Urothelium cell line (cell line): ENCODE results near the gene ADCY5.

Source experiments
- DNase-seq: peaks from one replicate; pipeline ENCODE4 v3.0.0; 2011; ENCODE audit warnings: low spot score, mixed read lengths
- FAIRE-seq: peaks from 2 replicates; lab custom pipeline; 2011; peaks lifted over from hg19 to GRCh38; lab: Jason Lieb, UNC

The ADCY5 gene

GRCh38 chr3:123411340-123412040 is 37.4 kb downstream of the ADCY5 start:
- FAIRE-seq (no peak), DNase-seq (no peak)

DNA sequence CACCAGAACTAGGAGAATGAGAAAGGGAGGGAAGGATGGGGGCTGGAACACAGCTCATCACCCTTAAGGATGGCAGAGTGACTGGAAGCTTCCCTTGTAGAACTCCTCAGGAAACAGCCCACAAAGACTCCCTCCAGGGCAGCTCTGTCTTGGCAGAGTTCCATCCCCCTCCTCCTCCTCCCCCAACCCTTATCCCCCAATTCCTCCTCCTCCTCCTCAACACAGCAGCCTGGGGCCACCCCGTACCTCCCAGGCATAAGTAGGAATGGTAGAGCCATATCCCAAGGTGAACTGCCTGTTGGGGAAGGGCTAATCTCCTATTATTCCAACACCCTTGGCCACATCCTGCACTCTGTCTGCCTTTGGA is 38.8 kb downstream of the ADCY5 start:
- FAIRE-seq (no peak), DNase-seq (no peak)

DNA sequence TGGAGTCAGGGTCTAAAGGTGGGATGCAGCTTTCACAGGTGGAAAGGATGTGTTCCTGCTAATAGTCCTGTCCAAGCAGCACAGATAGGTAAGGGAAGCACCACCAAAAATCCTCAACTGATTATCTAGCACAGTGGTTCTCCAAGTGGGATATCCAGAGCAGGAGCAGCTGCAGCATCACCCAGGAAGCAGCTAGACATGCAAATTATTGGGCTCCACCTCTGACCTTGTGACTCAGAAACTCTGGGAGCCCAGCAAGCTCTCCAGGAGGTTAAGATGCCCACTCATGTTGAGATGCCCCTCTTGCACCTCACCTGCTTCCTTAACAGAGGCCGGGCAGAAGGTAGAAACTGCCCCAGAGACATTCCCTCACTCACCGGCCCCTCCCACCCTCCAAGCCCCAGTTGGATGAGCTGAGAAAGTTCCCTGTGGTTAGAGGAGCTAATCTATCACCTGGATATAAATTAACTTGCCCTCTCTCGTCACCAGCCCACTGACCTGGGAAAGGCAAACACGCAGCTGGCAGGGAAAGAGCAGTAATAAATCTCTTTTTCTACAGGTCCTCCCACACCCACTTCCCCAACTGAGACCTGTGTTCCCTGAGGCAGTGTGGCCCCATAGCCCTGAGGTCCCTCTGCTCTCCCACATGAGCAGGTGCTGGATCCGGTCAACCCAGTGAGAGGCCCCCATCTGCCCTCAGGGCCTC is 39.3 kb downstream of the ADCY5 start:
- no peak for DNase-seq
- peak; percentile 23 for FAIRE-seq

DNA sequence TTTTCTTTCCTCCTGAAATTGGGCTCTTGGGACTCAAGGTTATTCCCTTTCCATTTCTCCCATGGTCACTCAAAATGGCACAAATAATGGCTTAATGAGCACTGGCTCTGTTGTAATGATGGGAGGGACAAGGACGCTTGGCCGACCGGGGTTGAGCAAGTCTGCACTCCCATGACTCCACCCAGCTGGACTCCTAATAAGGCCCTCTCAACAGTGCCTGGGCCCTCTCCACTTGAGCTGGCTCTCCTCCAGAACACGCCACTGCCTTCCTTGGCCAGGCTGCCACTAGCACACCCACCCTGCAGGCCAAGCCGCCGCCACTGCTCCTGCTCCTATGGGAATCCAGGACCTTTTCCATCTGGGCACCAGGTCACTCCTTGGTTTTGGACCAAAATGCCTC is 42.3 kb downstream of the ADCY5 start:
- FAIRE-seq = no peak
- no peak for DNase-seq

- DNase-seq = no peak
- FAIRE-seq = no peak
These were observed 42.9 kb downstream of the ADCY5 start for GRCh38 chr3:123405936-123406510.

DNA sequence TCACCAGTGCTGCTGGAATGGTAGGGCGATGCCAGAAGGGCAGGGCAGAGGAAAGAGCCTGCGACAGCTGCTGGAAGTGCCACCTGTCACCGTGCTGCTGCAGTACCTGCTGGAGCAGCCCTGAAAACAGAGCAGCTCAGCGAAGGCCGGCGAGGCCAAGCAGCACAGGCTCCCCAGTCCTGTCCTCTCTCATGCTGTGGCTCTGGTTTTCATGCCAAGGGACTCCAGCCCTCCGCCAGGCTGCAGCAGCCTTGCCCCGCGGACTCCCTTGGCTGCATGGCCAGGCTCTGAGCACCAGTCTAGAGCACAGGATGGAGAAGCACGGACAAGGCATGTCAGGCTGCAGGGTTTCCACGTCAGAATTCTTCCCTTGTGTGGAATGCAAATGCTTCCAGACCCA is 43.9 kb downstream of the ADCY5 start:
- no peak for DNase-seq
- FAIRE-seq = no peak

DNA sequence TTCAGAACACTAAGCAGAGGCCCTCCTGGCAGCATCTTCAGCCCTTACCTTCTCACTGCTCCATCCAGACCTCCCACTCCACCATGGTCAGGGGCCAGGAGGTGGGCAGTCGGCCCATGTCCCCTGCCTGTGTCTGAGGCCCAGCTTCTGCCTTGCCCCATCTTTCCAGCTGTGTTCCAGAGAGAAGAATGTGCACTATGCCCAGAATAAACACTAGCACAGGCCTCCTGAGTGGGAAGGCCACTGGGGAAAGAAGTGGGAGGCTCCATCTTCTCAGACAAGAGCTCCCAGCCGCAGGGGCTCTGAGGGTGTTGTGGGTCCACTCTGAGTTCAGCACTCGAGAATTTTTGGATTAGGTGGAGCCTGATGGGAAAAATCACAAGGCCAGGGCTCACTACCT is 44.5 kb downstream of the ADCY5 start:
- FAIRE-seq (no peak), DNase-seq (no peak)

GRCh38 chr3:123401836-123402530 is 46.9 kb downstream of the ADCY5 start:
- FAIRE-seq = no peak
- DNase-seq = no peak

DNA sequence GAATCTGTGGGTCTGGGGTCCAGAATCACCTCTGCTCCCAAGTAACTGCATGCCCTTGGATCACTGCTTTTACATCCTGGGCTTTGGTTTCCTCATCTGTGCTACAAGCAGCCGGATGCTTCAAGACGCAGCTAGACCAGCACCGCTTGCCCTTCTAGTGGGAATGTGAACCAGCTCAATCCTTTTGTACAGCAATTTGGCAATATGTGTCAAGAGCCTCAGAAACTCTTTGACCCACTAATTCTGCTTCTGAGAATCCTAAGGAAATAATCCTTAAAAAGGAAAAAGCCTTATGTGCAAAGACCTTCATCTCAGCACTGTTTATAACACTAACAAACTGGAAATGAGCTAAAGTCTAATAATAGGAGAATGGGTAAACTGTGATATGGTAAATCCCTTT is 48.7 kb downstream of the ADCY5 start:
- no peak for FAIRE-seq
- DNase-seq = no peak

DNA sequence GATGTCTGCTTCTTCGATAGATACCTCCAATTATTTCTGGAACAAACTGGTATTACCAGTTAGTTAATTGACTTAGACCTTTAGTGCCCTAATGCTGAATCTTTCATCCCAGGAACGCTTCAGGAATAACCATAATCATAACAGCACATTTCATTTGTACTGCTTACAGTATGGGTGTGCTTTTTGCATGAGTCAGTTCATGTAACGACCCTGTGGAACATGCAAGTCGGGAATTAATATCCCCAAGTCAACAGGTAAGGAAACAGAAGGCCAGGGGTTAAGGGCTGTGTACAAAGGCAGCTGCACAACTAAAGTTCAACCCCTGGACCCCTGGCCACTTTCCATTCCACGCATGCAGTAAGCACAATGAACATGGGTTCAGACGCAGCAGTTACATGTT is 49.2 kb downstream of the ADCY5 start:
- no peak for DNase-seq

GRCh38 chr3:123397921-123398785 is 50.7 kb downstream of the ADCY5 start:
- no peak for FAIRE-seq
- no peak for DNase-seq

More for the DNA sequence above, 49.2 kb downstream of the ADCY5 start:
- no peak for FAIRE-seq

GRCh38 chr3:123397050-123397590 is 51.8 kb downstream of the ADCY5 start:
- no peak for FAIRE-seq
- DNase-seq = no peak

DNA sequence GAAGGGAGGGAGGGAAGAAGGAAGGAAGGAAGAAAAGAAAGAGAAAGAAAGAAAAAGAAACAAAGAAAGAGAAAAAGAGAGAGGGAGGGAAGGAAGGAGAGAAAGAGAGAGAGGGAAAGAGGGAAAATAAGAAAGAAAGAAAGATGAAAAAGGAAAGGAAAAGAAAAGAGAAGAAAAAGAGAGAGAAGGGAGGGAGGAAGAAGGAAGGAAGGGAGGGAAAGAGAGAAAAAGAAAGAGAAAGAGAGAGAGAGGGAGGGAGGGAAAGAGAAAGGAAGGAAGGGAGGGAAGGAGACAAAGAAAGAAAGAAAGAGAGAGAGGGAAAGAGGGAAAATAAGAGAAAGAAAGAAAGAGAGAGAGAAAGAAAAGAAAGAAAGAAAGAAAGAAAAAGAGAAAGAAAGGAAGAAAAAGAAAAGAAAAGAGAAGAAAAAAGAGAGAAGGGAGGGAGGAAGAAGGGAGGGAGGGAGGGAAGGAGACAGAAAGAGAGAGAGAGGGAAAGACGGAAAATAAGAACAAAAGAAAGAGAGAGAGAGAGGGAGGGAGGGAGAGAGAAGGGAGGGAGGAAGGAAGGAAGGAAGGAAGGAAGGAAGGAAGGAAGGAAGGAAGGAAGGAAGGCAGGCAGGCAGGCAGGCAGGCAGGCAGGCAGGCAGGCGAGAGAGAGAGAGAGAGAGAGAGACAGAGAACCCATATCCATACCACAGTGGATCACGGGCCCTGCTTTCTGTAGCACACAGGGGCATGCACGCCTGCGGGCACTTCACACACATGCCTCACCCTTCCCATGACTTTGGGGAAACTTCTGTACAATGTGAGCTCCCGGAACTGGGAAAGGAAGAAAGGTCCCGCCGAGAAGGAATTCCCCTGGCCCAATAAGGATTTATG is 52.5 kb downstream of the ADCY5 start:
- FAIRE-seq (no peak), DNase-seq (no peak)

DNA sequence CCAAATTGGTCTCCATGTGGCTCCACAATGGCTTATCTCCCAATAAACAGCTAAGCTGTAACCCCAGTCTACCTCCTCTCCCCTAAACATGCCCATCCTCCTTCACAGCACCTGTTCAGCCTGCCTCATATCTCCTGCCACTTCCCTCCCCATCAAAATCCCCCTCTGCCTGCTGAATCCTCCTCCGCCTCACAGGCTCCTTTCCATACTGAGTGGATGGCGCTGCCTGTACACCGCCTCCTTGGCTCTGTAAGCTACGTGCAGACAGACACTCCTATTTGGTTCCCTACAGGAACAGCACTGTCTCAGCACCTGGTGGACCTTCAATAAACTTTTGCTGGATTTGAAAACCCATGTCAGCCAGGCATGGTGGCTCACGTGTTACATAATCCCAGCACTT is 53.7 kb downstream of the ADCY5 start:
- no peak for DNase-seq
- FAIRE-seq = peak; percentile 23

DNA sequence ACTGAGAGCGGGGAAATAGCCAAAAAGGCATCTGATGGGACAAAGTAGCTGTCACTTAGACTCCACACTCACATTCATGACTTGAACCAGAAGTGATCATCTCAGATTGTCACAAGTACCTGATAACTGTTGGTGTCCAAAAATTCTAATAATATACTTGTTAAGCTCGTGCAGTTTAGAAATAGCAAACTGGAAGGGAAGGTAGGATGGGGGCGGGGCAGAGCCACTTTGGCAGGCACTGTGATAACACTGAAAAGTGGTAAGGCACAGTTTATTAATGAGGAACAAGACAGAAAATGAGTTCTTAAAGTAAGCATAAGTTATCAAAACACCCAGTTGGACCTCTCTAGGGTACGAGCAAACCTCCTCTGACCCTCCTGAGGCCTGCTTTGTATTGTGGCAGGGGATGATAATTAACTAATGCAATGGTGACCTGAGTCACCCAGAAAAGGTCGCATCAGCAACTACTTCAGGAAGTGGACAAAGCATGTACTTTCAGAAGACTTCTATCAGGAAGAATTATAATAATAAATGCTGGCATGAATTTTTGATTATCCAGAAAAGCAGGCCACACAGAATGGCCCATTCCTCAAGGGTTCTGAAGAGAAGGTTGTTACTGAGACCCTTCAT is 54.4 kb downstream of the ADCY5 start:
- FAIRE-seq = no peak
- DNase-seq = no peak

GRCh38 chr3:123392871-123393620 is 55.8 kb downstream of the ADCY5 start:
- FAIRE-seq (no peak), DNase-seq (peak; percentile 50)

- no peak for FAIRE-seq
- DNase-seq = no peak
These were observed 56.5 kb downstream of the ADCY5 start for GRCh38 chr3:123392368-123392767.

- no peak for DNase-seq
- no peak for FAIRE-seq
These were observed 57.9 kb downstream of the ADCY5 start for GRCh38 chr3:123390865-123391600.
